ENCODE results near the gene IFFO2. TPM values are rescaled to one million over a fixed set of nuclear protein-coding genes. Genes with fewer than 3 reads are reported as not detected.
A peak's percentile ranks its signal among the peaks of the same experiment; 100 is the strongest.

The IFFO2 gene
- total and polyA plus RNA-seq, 9 donors = 4.2 to 7.6 (median 6.7) TPM

DNA sequence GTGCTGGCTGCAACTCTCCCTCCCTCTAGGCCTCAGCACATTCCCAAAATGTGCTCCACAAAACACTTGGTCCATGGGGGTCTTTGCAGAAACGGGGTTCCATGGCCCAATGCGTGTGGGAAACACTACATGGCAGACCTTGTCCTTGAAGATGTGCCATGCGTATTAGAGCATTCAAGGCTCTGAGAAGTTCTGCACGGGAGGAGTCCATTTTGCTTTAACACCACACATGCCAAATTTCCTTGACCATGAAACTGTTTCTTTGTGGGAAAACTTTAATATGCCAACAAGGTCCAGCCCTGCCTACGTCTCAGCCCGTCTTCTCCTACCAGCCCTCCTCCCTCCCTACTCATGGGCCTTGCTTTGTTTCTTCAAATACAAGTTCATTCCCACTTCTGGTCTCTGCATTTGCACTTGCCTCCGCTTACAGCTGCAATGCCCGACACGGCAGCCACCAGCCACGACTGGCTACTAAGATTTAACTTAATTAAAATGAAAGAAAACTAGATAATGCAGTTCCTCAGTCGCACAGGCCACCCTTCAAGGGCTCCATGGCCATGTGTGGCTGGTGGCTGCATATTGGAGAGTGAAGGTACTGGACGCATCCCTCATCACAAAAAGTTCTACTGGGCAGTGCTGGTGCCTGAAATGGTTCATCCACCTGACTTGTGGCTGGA lies 77.8 kb downstream of the IFFO2 start:
- Histone ChIP-seq H3K27ac (ENCODE audit: low read length) (no peak overlapping the region), H3K4me1 (ENCODE audit: control insufficient read depth, insufficient read depth, low read length) (peaks cover 6% of the 10 kb centered on the region), H3K9me3 (replicated peaks; ENCODE audit: control insufficient read depth, low read depth, low read length) (no peaks in the 10 kb centered on the region), H3K27me3 (ENCODE audit: control insufficient read depth, insufficient read depth, low read length) (no peaks in the 10 kb centered on the region), H3K4me3 (ENCODE audit: low read length) (no peak overlapping the region), H3K36me3 (ENCODE audit: control insufficient read depth, insufficient read depth, low read length) (peaks cover 23% of the 10 kb centered on the region)
- WGBS (ENCODE audit: insufficient coverage) = 67% methylated on average over 6 of the region's 12 CpGs
- DNase-seq = no peak

GRCh38 chr1:18877282-18877681 lies 79.2 kb downstream of the IFFO2 start:
- DNase-seq = no peak

GRCh38 chr1:18876210-18876609 lies 80.3 kb downstream of the IFFO2 start:
- H3K36me3 ChIP-seq (ENCODE audit: control insufficient read depth, insufficient read depth, low read length) = peaks cover 16% of the 10 kb centered on the region
- WGBS (ENCODE audit: insufficient coverage) = 64% methylated on average over 3 of the region's 10 CpGs
- no peaks in the 10 kb centered on the region for H3K27me3 ChIP-seq (ENCODE audit: control insufficient read depth, insufficient read depth, low read length)
- H3K4me1 ChIP-seq (ENCODE audit: control insufficient read depth, insufficient read depth, low read length) = peaks cover 11% of the 10 kb centered on the region
- no peak for DNase-seq
- no peaks in the 10 kb centered on the region for H3K9me3 ChIP-seq (replicated peaks; ENCODE audit: control insufficient read depth, low read depth, low read length)
- no peak overlapping the region for H3K4me3 ChIP-seq (ENCODE audit: low read length)
- no peak overlapping the region for H3K27ac ChIP-seq (ENCODE audit: low read length)

More at GRCh38 chr1:18877282-18877681, 79.2 kb downstream of the IFFO2 start:
- Histone ChIP-seq H3K9me3 (replicated peaks; ENCODE audit: control insufficient read depth, low read depth, low read length) (no peaks in the 10 kb centered on the region), H3K27ac (ENCODE audit: low read length) (no peak overlapping the region), H3K27me3 (ENCODE audit: control insufficient read depth, insufficient read depth, low read length) (no peaks in the 10 kb centered on the region), H3K4me3 (ENCODE audit: low read length) (no peak overlapping the region), H3K4me1 (ENCODE audit: control insufficient read depth, insufficient read depth, low read length) (peaks cover 11% of the 10 kb centered on the region), H3K36me3 (ENCODE audit: control insufficient read depth, insufficient read depth, low read length) (peaks cover 22% of the 10 kb centered on the region)
- WGBS (ENCODE audit: insufficient coverage) = 79% methylated on average over 35 of the region's 35 CpGs

DNA sequence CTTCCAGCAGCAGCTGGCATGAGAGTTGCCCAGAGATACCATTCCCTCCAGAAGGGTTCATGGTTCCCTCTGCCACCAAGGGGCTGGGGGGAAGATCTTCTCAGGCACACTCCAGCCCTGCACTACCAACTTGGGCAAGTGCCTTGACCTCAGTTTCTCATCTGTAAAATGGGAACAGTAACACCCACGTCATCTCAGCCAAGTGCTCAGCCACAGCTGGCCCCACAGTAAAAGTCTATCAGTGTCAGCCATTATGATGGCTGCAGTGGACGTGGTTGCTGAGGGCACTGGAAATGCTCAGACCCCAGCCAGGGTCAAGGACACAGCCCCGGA lies 80.7 kb downstream of the IFFO2 start:
- H3K4me1 ChIP-seq (ENCODE audit: control insufficient read depth, insufficient read depth, low read length) = peaks cover 11% of the 10 kb centered on the region
- DNase-seq = no peak
- WGBS (ENCODE audit: insufficient coverage) = 86% methylated on average over 3 of the region's 3 CpGs
- H3K9me3 ChIP-seq (replicated peaks; ENCODE audit: control insufficient read depth, low read depth, low read length) = no peaks in the 10 kb centered on the region
- no peak overlapping the region for H3K4me3 ChIP-seq (ENCODE audit: low read length)
- H3K27ac ChIP-seq (ENCODE audit: low read length) = no peak overlapping the region
- H3K27me3 ChIP-seq (ENCODE audit: control insufficient read depth, insufficient read depth, low read length) = no peaks in the 10 kb centered on the region
- H3K36me3 ChIP-seq (ENCODE audit: control insufficient read depth, insufficient read depth, low read length) = peaks cover 14% of the 10 kb centered on the region

GRCh38 chr1:18875107-18875795 lies 81.2 kb downstream of the IFFO2 start:
- DNase-seq = peak; percentile 88
- Histone ChIP-seq H3K27me3 (ENCODE audit: control insufficient read depth, insufficient read depth, low read length) (no peaks in the 10 kb centered on the region), H3K27ac (ENCODE audit: low read length) (no peak overlapping the region), H3K9me3 (replicated peaks; ENCODE audit: control insufficient read depth, low read depth, low read length) (no peaks in the 10 kb centered on the region), H3K4me1 (ENCODE audit: control insufficient read depth, insufficient read depth, low read length) (peaks cover 11% of the 10 kb centered on the region), H3K36me3 (ENCODE audit: control insufficient read depth, insufficient read depth, low read length) (peaks cover 14% of the 10 kb centered on the region), H3K4me3 (ENCODE audit: low read length) (no peak overlapping the region)
- 31% methylated on average over 20 of the region's 20 CpGs for WGBS (ENCODE audit: insufficient coverage)

DNA sequence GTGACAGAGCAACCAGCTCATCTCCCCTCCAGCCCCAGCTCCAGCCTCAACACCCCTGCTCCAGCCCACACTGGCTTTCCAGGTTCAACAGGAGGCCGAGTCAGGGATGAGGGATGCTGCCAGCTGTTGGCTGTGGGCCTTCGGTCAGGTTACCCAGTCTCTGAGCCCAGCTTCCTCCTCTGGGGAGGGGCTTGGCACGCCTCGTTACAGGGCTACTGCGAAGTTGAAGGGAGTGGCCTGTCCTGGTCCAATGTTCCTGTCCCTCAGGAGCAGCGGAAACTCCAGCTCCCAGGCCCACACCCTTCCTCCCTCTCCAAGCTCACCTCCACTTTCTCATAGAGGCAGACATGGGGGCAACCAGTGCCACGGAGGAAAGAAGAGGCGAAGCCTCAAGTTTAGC lies 81.9 kb downstream of the IFFO2 start:
- no peak overlapping the region for H3K27ac ChIP-seq (ENCODE audit: low read length)
- 57% methylated on average over 6 of the region's 8 CpGs for WGBS (ENCODE audit: insufficient coverage)
- no peaks in the 10 kb centered on the region for H3K27me3 ChIP-seq (ENCODE audit: control insufficient read depth, insufficient read depth, low read length)
- no peak for DNase-seq
- no peak overlapping the region for H3K4me3 ChIP-seq (ENCODE audit: low read length)
- peaks cover 11% of the 10 kb centered on the region for H3K4me1 ChIP-seq (ENCODE audit: control insufficient read depth, insufficient read depth, low read length)
- H3K36me3 ChIP-seq (ENCODE audit: control insufficient read depth, insufficient read depth, low read length) = peaks cover 14% of the 10 kb centered on the region
- no peaks in the 10 kb centered on the region for H3K9me3 ChIP-seq (replicated peaks; ENCODE audit: control insufficient read depth, low read depth, low read length)

DNA sequence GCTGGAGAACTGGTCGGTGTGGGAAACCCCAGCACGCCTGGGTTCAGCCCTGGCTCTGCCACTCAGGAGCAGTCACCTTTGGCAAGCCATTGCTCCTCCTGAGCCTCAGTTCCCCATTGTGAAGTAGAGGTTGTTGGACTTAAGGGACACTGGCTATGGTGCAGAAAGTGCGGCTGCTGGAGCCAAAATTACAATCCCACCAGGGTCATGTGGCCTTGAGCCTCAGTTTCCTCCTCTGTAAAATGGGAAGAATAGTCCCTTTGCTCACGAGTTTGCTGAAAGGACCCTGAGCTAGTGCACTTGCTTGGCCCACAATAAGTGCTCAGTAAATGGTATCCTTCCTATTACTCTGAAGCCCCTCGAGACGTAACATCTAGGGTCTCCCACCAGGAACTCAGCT lies 82.4 kb downstream of the IFFO2 start:
- no peak for DNase-seq
- no peaks in the 10 kb centered on the region for H3K9me3 ChIP-seq (replicated peaks; ENCODE audit: control insufficient read depth, low read depth, low read length)
- peaks cover 11% of the 10 kb centered on the region for H3K4me1 ChIP-seq (ENCODE audit: control insufficient read depth, insufficient read depth, low read length)
- H3K4me3 ChIP-seq (ENCODE audit: low read length) = no peak overlapping the region
- H3K36me3 ChIP-seq (ENCODE audit: control insufficient read depth, insufficient read depth, low read length) = peaks cover 14% of the 10 kb centered on the region
- H3K27ac ChIP-seq (ENCODE audit: low read length) = no peak overlapping the region
- no peaks in the 10 kb centered on the region for H3K27me3 ChIP-seq (ENCODE audit: control insufficient read depth, insufficient read depth, low read length)
- WGBS (ENCODE audit: insufficient coverage) = 74% methylated on average over 5 of the region's 6 CpGs

DNA sequence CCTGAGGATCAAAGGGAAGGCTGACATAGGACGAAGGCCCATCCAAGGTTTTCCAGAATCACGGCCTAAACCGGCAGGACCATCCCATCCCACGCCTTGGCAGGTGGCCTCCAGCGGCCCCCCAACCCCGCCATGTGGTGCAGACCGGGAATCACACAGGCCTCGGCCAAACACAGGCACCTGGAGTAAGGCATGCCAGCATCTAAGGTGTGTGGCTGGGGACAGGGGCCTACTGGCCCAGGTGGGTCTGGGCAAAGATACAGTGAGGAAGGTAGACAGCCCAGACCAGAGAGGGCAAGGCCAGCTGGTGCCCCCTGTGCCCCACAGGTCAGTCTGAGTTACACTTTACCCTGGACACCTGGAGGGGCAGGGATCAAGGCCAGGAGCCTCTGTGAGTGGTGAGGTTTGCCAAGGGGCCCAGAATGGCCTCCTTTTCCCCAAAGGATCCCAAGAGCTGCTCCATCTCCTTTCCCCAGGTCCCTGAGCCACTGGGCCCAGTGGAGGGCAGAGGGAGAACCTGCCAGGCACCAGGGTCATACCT lies 84.3 kb downstream of the IFFO2 start:
- 77% methylated on average over 6 of the region's 8 CpGs for WGBS (ENCODE audit: insufficient coverage)
- Histone ChIP-seq H3K4me1 (ENCODE audit: control insufficient read depth, insufficient read depth, low read length) (peaks cover 11% of the 10 kb centered on the region), H3K27me3 (ENCODE audit: control insufficient read depth, insufficient read depth, low read length) (peaks cover 2% of the 10 kb centered on the region), H3K27ac (ENCODE audit: low read length) (no peak overlapping the region), H3K4me3 (ENCODE audit: low read length) (no peak overlapping the region), H3K9me3 (replicated peaks; ENCODE audit: control insufficient read depth, low read depth, low read length) (no peaks in the 10 kb centered on the region), H3K36me3 (ENCODE audit: control insufficient read depth, insufficient read depth, low read length) (peaks cover 14% of the 10 kb centered on the region)
- no peak for DNase-seq

- Histone ChIP-seq H3K4me3 (ENCODE audit: low read length) (no peak overlapping the region), H3K27ac (ENCODE audit: low read length) (no peak overlapping the region), H3K36me3 (ENCODE audit: control insufficient read depth, insufficient read depth, low read length) (peaks cover 14% of the 10 kb centered on the region), H3K4me1 (ENCODE audit: control insufficient read depth, insufficient read depth, low read length) (peaks cover 11% of the 10 kb centered on the region), H3K27me3 (ENCODE audit: control insufficient read depth, insufficient read depth, low read length) (peaks cover 5% of the 10 kb centered on the region), H3K9me3 (replicated peaks; ENCODE audit: control insufficient read depth, low read depth, low read length) (no peaks in the 10 kb centered on the region)
- WGBS (ENCODE audit: insufficient coverage) = 69% methylated on average over 4 of the region's 7 CpGs
- DNase-seq = no peak
These were observed 84.9 kb downstream of the IFFO2 start for GRCh38 chr1:18871401-18872070.

GRCh38 chr1:18870957-18871356 lies 85.5 kb downstream of the IFFO2 start:
- peaks cover 11% of the 10 kb centered on the region for H3K4me1 ChIP-seq (ENCODE audit: control insufficient read depth, insufficient read depth, low read length)
- no CpG with 5 or more reads among the region's 10 CpGs for WGBS (ENCODE audit: insufficient coverage)
- no peaks in the 10 kb centered on the region for H3K9me3 ChIP-seq (replicated peaks; ENCODE audit: control insufficient read depth, low read depth, low read length)
- H3K4me3 ChIP-seq (ENCODE audit: low read length) = no peak overlapping the region
- no peak overlapping the region for H3K27ac ChIP-seq (ENCODE audit: low read length)
- peaks cover 14% of the 10 kb centered on the region for H3K36me3 ChIP-seq (ENCODE audit: control insufficient read depth, insufficient read depth, low read length)
- H3K27me3 ChIP-seq (ENCODE audit: control insufficient read depth, insufficient read depth, low read length) = peaks cover 5% of the 10 kb centered on the region
- DNase-seq = no peak
